CD14-positive monocyte (primary cell): ENCODE measurements around the gene FAM8A1. TPM values are rescaled to one million over a fixed set of nuclear protein-coding genes. Genes with fewer than 3 reads are reported as not detected.
"Not testable (repeated sequence)": the region's sequence is repeated elsewhere in the genome, so short reads cannot be mapped to it uniquely, and the experiment has no call there.

Experiments used
- DNase-seq, 3 donors: peaks; one replicate each; pipeline ENCODE4 v3.0.0-alpha.2; 2011 to 2022
- H2AFZ ChIP-seq: 2 replicates; pipeline ENCODE4 v1.6.0; 2012; ENCODE audit warnings: mild to moderate bottlenecking, low read depth, low read length, inconsistent platforms; ENCODE audit not compliant: insufficient read depth, poor library complexity, severe bottlenecking
- H3K27ac ChIP-seq, 2 donors: 1 replicate in 1 of 2; 2 replicates in 1 of 2; pipeline ENCODE4 v1.5.1; 2012 to 2013; ENCODE audit warnings: low read length in 2 of 2, control low read depth in 1 of 2, inconsistent platforms in 1 of 2, low read depth in 1 of 2, mild to moderate bottlenecking in 1 of 2
- H3K27me3 ChIP-seq, 2 donors: one replicate each; pipeline versions ENCODE4 v1.6.0 to v1.6.1; 2011 to 2013; ENCODE audit warnings: low read length in 2 of 2; ENCODE audit not compliant: control insufficient read depth in 2 of 2, insufficient read depth in 2 of 2
- H3K36me3 ChIP-seq, 2 donors: replicated peaks in 1 of 2; 1 replicate in 1 of 2; 2 replicates in 1 of 2; pipeline versions ENCODE4 v1.5.1 to v1.6.1; 2012 to 2013; ENCODE audit warnings: low read length in 2 of 2, control low read depth in 1 of 2, inconsistent platforms in 1 of 2, mild to moderate bottlenecking in 1 of 2; ENCODE audit not compliant: insufficient read depth in 2 of 2, control insufficient read depth in 1 of 2
- H3K4me1 ChIP-seq, 2 donors: 1 replicate in 1 of 2; 2 replicates in 1 of 2; pipeline versions ENCODE4 v1.5.1 to v1.6.1; 2012 to 2013; ENCODE audit warnings: low read length in 2 of 2, control low read depth in 1 of 2, inconsistent platforms in 1 of 2, mild to moderate bottlenecking in 1 of 2, moderate library complexity in 1 of 2; ENCODE audit not compliant: insufficient read depth in 2 of 2, control insufficient read depth in 1 of 2
- H3K4me2 ChIP-seq: replicated peaks from 2 replicates; pipeline ENCODE3; 2012; ENCODE audit warnings: low read length, moderate library complexity, mild to moderate bottlenecking; ENCODE audit not compliant: poor library complexity, severe bottlenecking; ENCODE audit errors: extremely low read depth
- H3K4me3 ChIP-seq, 3 experiments: fragments of 200-600 bp in 1 of 3; sonication (generic) in 1 of 3; replicated peaks in 1 of 3; 1 replicate in 2 of 3; 2 replicates in 1 of 3; pipeline ENCODE4 v1.5.1; 2011 to 2013; ENCODE audit warnings: low read length in 3 of 3, mild to moderate bottlenecking in 3 of 3, control low read depth in 2 of 3, low read depth in 2 of 3, inconsistent platforms in 1 of 3, moderate library complexity in 1 of 3
- H3K79me2 ChIP-seq: 2 replicates; pipeline ENCODE4 v1.6.0; 2012; ENCODE audit warnings: mild to moderate bottlenecking, control low read depth, inconsistent platforms, low read length, moderate library complexity; ENCODE audit not compliant: insufficient read depth
- H3K9ac ChIP-seq: 2 replicates; pipeline ENCODE4 v1.6.0; 2017; ENCODE audit warnings: low read length, mild to moderate bottlenecking; ENCODE audit not compliant: insufficient read depth, poor library complexity, severe bottlenecking
- H3K9me3 ChIP-seq, 2 donors: replicated peaks in 1 of 2; 1 replicate in 1 of 2; 2 replicates in 1 of 2; pipeline versions ENCODE4 v1.5.1 to v1.6.1; 2012 to 2013; ENCODE audit warnings: low read length in 2 of 2, control low read depth in 1 of 2; ENCODE audit not compliant: control insufficient read depth in 1 of 2, insufficient read depth in 1 of 2
- H4K20me1 ChIP-seq: 2 replicates; pipeline ENCODE4 v1.6.0; 2012; ENCODE audit warnings: mild to moderate bottlenecking, low read length, control low read depth, moderate library complexity; ENCODE audit not compliant: insufficient read depth
- H3K27ac Mint-ChIP-seq, 7 donors: one replicate each; pipeline ENCODE4 v1.8.0; 2020; ENCODE audit warnings: mild to moderate bottlenecking in 7 of 7, mixed read lengths in 7 of 7, moderate library complexity in 6 of 7, inconsistent platforms in 2 of 7
- H3K27me3 Mint-ChIP-seq, 3 donors: one replicate each; pipeline ENCODE4 v1.8.0; 2021 to 2022; ENCODE audit warnings: low read depth in 3 of 3, mild to moderate bottlenecking in 3 of 3, mixed read lengths in 3 of 3, moderate library complexity in 3 of 3, inconsistent platforms in 1 of 3
- H3K36me3 Mint-ChIP-seq, 2 donors: one replicate each; pipeline ENCODE4 v1.8.0; 2020; ENCODE audit warnings: mixed read lengths in 2 of 2, inconsistent platforms in 1 of 2, mild to moderate bottlenecking in 1 of 2
- H3K4me1 Mint-ChIP-seq: one replicate; pipeline ENCODE4 v1.8.0; 2020; ENCODE audit warnings: mild to moderate bottlenecking, mixed read lengths
- H3K4me3 Mint-ChIP-seq, 2 donors: one replicate each; pipeline ENCODE4 v1.8.0; 2020; ENCODE audit warnings: mild to moderate bottlenecking in 2 of 2, mixed read lengths in 2 of 2, moderate library complexity in 1 of 2
- H3K9me3 Mint-ChIP-seq, 7 donors: one replicate each; pipeline ENCODE4 v1.8.0; 2020 to 2022; ENCODE audit warnings: mixed read lengths in 7 of 7, mild to moderate bottlenecking in 6 of 7, moderate library complexity in 6 of 7, inconsistent platforms in 2 of 7
- CTCF ChIP-seq: fragments of 200-600 bp; IDR thresholded peaks from one replicate; pipeline ENCODE4 v1.8.0; 2022; ENCODE audit warnings: antibody characterized with exemption, mild to moderate bottlenecking
- WGBS: methylation state at CpG from one replicate; pipeline ENCODE4 v1.1.5; 2013; ENCODE audit warnings: missing lambda C conversion rate; ENCODE audit not compliant: insufficient coverage; 5-methylcytosine and 5-hydroxymethylcytosine counted together
- intact Hi-C, 2 donors: fragments of 100-400 bp; cut with micrococcal nuclease; formaldehyde crosslinking; loops; one replicate each; pipeline versions ENCODE4 v1.15.0 to v1.15.1; 2023
- polyA plus RNA-seq, 3 donors: library from polyadenylated mRNA; depleted of rRNA in 1 of 3; unstranded in 2 of 3; stranded (reverse) in 1 of 3; fragments of 300-500 nt in 2 of 3; fragments of >200 nt in 1 of 3; fragmentation: Illumina TruSeq in 2 of 3; gene quantifications; 1 replicate in 2 of 3; 2 replicates in 1 of 3; pipeline ENCODE4 v1.2.3, GENCODE V29; 2012 to 2021

The FAM8A1 gene
- polyA plus RNA-seq, 3 donors = 6.8 to 9.9 (median 9.3) TPM

- peaks cover 10 to 13% (median 11%) of the 10 kb centered on the region in 3 donors for H3K27me3 Mint-ChIP-seq
- no peaks in the 10 kb centered on the region for H3K79me2 ChIP-seq
- peak overlapping the region; percentile 16 for H2AFZ ChIP-seq
- H3K4me1 Mint-ChIP-seq = peaks cover 15% of the 10 kb centered on the region
- 26% methylated on average over 3 of the region's 7 CpGs for WGBS
- intact Hi-C loops = no loop called here
- no peak overlapping the region for H3K9ac ChIP-seq
- no peaks in the 10 kb centered on the region for H3K9me3 ChIP-seq
- no peak for TF ChIP-seq CTCF
- H3K4me1 ChIP-seq = peaks cover 10 to 14% of the 10 kb centered on the region in 2 donors
- H3K27me3 ChIP-seq = no peaks in the 10 kb centered on the region
- H3K36me3 ChIP-seq = no peaks in the 10 kb centered on the region
- H3K9me3 Mint-ChIP-seq = peaks cover 2 to 7% (median 5%) of the 10 kb centered on the region in 7 donors
- DNase-seq = peak; percentile 14 to 56 (median 32)
- no peak overlapping the region for H3K4me3 Mint-ChIP-seq
- no peak overlapping the region for H3K4me3 ChIP-seq
- H3K27ac Mint-ChIP-seq = peak overlapping the region; percentile 8 to 58 (median 36)
- no peaks in the 10 kb centered on the region for H4K20me1 ChIP-seq
- no peak overlapping the region for H3K27ac ChIP-seq
- H3K4me2 ChIP-seq = no peak overlapping the region
- peaks cover 0 to 2% of the 10 kb centered on the region in 2 donors for H3K36me3 Mint-ChIP-seq
These were observed 14.2 kb upstream of the FAM8A1 start for GRCh38 chr6:17585766-17586490.

- H3K36me3 Mint-ChIP-seq, DNase-seq, H3K4me2 ChIP-seq, H3K9me3 ChIP-seq, H3K27me3 ChIP-seq, intact Hi-C loops, H3K27me3 Mint-ChIP-seq, H3K9me3 Mint-ChIP-seq, H3K36me3 ChIP-seq, H3K4me3 Mint-ChIP-seq, H3K27ac ChIP-seq, H3K9ac ChIP-seq, H3K79me2 ChIP-seq, H3K4me3 ChIP-seq, H4K20me1 ChIP-seq, H2AFZ ChIP-seq: not testable (repeated sequence)
- 98% methylated on average over 13 of the region's 13 CpGs for WGBS
- H3K27ac Mint-ChIP-seq = peak overlapping the region in 1 of 7 donors; percentile 58
- peaks cover 13 to 21% of the 10 kb centered on the region in 2 donors for H3K4me1 ChIP-seq
- peaks cover 21% of the 10 kb centered on the region for H3K4me1 Mint-ChIP-seq
These were observed 13.5 kb upstream of the FAM8A1 start for GRCh38 chr6:17586623-17587022.
